ENCODE data around the gene PHF12.

Gene PHF12

DNA sequence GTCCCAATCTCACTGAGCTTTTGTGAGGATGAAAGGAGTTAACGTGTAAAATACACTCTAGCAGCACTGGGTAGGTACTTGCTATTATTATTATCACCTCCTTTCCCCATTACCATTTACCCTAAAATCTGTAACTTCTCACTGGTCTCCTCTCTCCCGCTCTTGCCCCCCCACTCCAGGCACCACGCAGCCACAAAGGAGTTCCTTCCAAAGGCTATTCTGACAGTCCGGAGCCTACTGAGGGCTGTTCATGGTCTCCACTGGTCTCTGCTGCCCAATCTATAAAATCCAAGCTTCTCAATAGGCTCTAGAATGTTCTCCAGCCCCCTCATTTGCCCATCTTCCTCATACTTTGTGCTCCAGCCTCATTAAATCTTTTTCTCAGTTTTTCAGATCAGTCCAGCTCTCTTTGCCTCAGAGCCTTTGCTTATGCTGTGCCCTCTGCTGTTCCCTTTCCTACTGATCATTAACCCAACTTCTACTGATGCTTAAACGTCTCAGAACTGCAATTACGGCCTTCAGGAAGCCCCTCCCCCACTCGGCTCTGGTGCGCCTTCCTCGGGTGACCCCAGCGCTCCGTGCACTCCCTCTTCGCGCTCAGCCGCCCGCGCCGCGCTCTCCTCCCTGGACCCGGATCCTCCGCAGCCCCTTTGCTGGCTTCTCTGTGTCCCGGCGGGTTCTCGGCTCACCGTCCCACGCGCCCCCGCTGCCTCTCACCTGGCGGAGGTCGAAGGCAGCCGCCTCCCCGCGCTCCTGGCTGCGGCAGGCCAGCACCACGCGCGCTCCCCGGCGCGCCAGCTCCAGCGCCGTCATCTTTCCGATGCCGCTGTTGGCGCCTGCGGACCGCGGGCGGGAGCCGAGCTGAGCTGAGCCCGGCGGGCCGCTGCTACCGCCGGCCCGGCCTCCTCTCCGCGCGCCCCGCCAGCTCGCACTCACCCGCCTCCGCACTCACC, 49.2 kb downstream of the PHF12 start:
- DNase-seq: peak; percentile 73
- H3K4me1 Mint-ChIP-seq: peaks cover 43% of the 10 kb centered on the region
- peak overlapping the region; percentile 86 for H3K4me3 Mint-ChIP-seq
- H3K27ac Mint-ChIP-seq: peak overlapping the region; percentile 89
- H3K36me3 Mint-ChIP-seq (ENCODE audit: low read depth): peaks cover 26% of the 10 kb centered on the region
- TF ChIP-seq, protein P1, sequence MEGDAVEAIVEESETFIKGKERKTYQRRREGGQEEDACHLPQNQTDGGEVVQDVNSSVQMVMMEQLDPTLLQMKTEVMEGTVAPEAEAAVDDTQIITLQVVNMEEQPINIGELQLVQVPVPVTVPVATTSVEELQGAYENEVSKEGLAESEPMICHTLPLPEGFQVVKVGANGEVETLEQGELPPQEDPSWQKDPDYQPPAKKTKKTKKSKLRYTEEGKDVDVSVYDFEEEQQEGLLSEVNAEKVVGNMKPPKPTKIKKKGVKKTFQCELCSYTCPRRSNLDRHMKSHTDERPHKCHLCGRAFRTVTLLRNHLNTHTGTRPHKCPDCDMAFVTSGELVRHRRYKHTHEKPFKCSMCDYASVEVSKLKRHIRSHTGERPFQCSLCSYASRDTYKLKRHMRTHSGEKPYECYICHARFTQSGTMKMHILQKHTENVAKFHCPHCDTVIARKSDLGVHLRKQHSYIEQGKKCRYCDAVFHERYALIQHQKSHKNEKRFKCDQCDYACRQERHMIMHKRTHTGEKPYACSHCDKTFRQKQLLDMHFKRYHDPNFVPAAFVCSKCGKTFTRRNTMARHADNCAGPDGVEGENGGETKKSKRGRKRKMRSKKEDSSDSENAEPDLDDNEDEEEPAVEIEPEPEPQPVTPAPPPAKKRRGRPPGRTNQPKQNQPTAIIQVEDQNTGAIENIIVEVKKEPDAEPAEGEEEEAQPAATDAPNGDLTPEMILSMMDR (IDR thresholded peaks at IDR 0.05): no peak
- no peaks in the 10 kb centered on the region for H3K9me3 Mint-ChIP-seq
- H3K27me3 Mint-ChIP-seq (ENCODE audit: low read depth, poor library complexity): peaks cover 5% of the 10 kb centered on the region

DNA sequence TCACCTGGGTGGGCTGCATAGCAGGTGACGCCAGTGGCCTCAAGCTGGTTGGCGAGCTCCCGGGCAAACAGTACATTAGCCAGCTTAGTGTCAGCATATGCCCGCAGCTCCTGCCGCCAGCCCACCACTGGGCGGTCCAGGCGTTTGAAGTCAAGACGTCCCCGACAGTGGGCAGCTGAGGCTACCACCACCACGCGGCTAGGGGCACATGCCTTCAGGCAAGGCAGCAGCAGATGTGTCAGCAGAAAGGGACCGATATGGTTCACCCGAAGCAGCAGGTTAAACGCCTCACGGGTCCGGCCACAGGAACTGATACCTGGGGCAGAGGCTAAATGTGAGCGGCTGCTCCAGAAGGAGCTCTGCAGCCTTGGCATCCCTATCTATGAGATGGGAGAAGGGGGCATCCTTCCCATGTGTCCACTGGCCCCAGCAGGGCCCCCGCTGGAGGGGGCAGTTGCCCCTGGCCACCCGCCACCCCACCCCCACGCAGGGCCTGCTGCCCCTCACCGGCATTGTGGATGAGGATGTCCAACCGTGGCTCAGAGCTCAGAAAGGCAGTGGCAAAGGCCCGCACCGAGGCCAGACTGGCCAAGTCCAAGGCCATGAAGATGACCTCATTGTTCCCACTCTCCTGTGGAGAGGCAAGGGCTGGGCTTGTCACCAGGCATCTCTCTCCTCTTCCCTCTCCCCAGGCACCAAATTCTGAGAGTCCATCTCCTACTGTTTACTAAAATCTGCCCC, 50.2 kb downstream of the PHF12 start:
- TF ChIP-seq, protein P1 (IDR thresholded peaks at IDR 0.05): no peak
- Mint-ChIP-seq H3K4me3 (peak overlapping the region; percentile 86), H3K36me3 (ENCODE audit: low read depth) (peaks cover 26% of the 10 kb centered on the region), H3K27ac (no peak overlapping the region), H3K4me1 (peaks cover 51% of the 10 kb centered on the region), H3K27me3 (ENCODE audit: low read depth, poor library complexity) (peaks cover 4% of the 10 kb centered on the region), H3K9me3 (no peaks in the 10 kb centered on the region)
- DNase-seq: no peak

DNA sequence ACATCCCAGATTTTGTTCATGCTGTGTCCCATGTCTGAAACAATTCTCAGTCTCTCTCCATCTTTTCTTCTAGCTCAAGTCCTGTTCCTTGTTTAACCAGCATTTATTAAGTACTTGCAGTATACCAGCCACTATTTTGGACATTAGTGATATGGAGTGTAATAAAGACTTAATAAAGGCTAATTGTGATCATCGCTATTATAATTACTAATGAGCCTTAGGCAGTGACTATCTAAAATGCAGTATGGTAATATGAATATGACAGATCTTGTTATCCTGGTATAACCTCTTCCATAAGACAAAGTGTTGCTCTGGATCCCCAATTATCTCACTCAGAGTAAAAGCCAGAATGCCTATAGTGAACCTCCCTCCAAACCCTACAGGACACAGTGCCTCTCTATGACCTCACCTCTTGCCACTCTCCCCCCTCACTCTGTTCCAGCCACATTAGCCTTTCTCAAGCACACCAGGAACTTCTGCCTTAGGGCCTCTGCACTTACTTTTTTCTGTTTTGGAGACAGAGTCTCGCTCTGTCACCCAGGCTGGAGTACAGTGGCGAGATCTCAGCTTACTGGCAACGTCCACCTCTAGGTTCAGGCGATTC, 52.0 kb downstream of the PHF12 start:
- peak overlapping the region; percentile 23 for H3K4me3 Mint-ChIP-seq
- H3K27me3 Mint-ChIP-seq (ENCODE audit: low read depth, poor library complexity): peaks cover 4% of the 10 kb centered on the region
- H3K27ac Mint-ChIP-seq: no peak overlapping the region
- H3K4me1 Mint-ChIP-seq: peaks cover 52% of the 10 kb centered on the region
- peaks cover 3% of the 10 kb centered on the region for H3K9me3 Mint-ChIP-seq
- peaks cover 32% of the 10 kb centered on the region for H3K36me3 Mint-ChIP-seq (ENCODE audit: low read depth)
- TF ChIP-seq, protein P1 (IDR thresholded peaks at IDR 0.05): no peak
- DNase-seq: no peak

DNA sequence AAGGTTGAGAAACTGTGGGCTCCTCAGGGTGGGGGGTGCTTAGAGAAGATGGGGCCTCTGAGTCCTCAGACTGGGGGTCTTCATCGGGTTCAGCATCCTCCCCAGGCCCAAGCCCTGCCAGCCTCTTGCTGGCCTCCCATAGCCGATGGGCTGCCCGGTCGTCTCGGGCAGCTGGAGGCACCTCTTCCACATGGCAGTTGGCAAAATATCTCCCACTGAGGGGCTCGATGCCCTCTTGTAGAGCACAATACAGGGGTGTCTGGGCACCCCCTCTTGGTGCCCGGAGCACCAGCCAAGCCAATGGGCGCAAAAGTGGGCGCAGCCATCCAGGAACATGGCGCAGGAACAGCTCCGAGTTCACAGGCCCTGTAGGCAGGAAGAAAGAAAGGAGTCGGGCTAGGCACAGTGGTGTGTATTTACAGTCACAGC, 52.8 kb downstream of the PHF12 start:
- DNase-seq: no peak
- no peak overlapping the region for H3K27ac Mint-ChIP-seq
- TF ChIP-seq, protein P1 (IDR thresholded peaks at IDR 0.05): no peak
- peaks cover 50% of the 10 kb centered on the region for H3K4me1 Mint-ChIP-seq
- peaks cover 36% of the 10 kb centered on the region for H3K36me3 Mint-ChIP-seq (ENCODE audit: low read depth)
- H3K4me3 Mint-ChIP-seq: no peak overlapping the region
- H3K9me3 Mint-ChIP-seq: peaks cover 3% of the 10 kb centered on the region
- peaks cover 4% of the 10 kb centered on the region for H3K27me3 Mint-ChIP-seq (ENCODE audit: low read depth, poor library complexity)

DNA sequence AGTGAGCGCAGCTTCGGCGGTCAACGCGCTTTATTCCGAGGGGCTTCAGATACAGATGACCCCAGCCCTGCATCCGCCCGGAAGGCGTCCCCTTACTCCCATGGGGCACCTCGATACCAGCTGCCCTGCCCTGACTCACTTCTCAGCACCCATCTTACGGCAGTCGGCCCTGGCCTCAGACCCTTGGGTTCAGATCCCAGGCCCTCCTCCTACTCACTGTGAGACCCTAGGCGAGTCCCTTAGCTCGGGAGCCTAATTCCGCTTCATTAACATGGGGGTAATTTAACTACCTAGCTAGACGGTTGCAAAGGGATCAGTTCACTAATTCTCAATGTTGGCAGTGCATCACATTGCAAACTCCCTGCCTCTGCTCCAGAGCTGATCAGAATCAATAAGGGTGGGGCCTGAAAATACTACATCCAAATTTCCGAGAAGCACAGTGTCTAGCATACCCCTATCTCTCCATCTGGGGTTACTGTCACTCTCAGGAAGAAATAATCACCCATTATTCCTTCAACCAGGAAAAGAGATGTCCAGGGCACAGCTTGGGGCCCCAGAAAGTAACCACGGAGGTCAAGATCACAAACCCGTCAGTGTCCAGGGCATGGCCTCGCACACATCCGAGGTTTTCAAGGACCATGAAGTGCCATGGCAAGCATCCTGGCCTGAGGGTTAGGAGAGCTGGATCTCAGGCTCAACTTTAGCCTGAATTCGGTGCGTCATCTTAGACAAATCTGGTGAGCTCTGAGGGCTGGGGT, 53.4 kb downstream of the PHF12 start:
- peaks cover 7% of the 10 kb centered on the region for H3K27me3 Mint-ChIP-seq (ENCODE audit: low read depth, poor library complexity)
- peaks cover 3% of the 10 kb centered on the region for H3K9me3 Mint-ChIP-seq
- H3K4me1 Mint-ChIP-seq: peaks cover 51% of the 10 kb centered on the region
- no peak overlapping the region for H3K27ac Mint-ChIP-seq
- DNase-seq: no peak
- peaks cover 42% of the 10 kb centered on the region for H3K36me3 Mint-ChIP-seq (ENCODE audit: low read depth)
- TF ChIP-seq, protein P1 (IDR thresholded peaks at IDR 0.05): no peak
- H3K4me3 Mint-ChIP-seq: peak overlapping the region; percentile 92
